DOHH2 (cell line): Measurements from ENCODE around the gene FAM168B.

Experiments
- H3F3A ChIP-seq: fragments of 200-600 bp; sonication (generic), shearing (Covaris generic); 2 replicates; pipeline ENCODE4 v1.6.0; 2016; ENCODE audit warnings: antibody characterized with exemption, mild to moderate bottlenecking; ENCODE audit not compliant: control insufficient read depth, insufficient read depth
- H3K27ac ChIP-seq: fragments of 200-600 bp; sonication (generic); 2 replicates; pipeline ENCODE4 v1.5.1; 2014; ENCODE audit warnings: low read depth, mild to moderate bottlenecking, low read length, moderate library complexity
- H3K27me3 ChIP-seq: fragments of 200-600 bp; sonication (generic); 2 replicates; pipeline ENCODE4 v1.6.1; 2014; ENCODE audit warnings: mild to moderate bottlenecking, low read length, mixed read lengths; ENCODE audit not compliant: control insufficient read depth
- H3K36me3 ChIP-seq: fragments of 200-600 bp; sonication (generic); 2 replicates; pipeline ENCODE4 v1.6.1; 2014; ENCODE audit warnings: mild to moderate bottlenecking, low read length, moderate library complexity, mixed read lengths; ENCODE audit not compliant: control insufficient read depth
- H3K4me1 ChIP-seq: fragments of 200-600 bp; sonication (generic); 2 replicates; pipeline ENCODE4 v1.6.1; 2014; ENCODE audit warnings: mild to moderate bottlenecking, low read length, mixed read lengths; ENCODE audit not compliant: control insufficient read depth
- H3K4me2 ChIP-seq: fragments of 200-600 bp; sonication (generic); 2 replicates; pipeline ENCODE4 v1.6.0; 2014; ENCODE audit warnings: mild to moderate bottlenecking, low read length, moderate library complexity
- H3K4me3 ChIP-seq: fragments of 200-600 bp; sonication (generic); 2 replicates; pipeline ENCODE4 v1.5.1; 2014; ENCODE audit warnings: mild to moderate bottlenecking, low read length, mixed read lengths
- H3K79me2 ChIP-seq: fragments of 200-600 bp; sonication (generic); 2 replicates; pipeline ENCODE4 v1.6.1; 2014; ENCODE audit warnings: mild to moderate bottlenecking, low read length, mixed read lengths; ENCODE audit not compliant: control insufficient read depth
- H3K9me2 ChIP-seq: fragments of 200-600 bp; sonication (generic); replicated peaks from 2 replicates; pipeline ENCODE4 v1.6.1; 2014; ENCODE audit warnings: mild to moderate bottlenecking, low read length, mixed read lengths; ENCODE audit not compliant: control insufficient read depth
- H3K9me3 ChIP-seq: fragments of 200-600 bp; sonication (generic); 2 replicates; pipeline ENCODE4 v1.6.1; 2014; ENCODE audit warnings: antibody characterized with exemption, low read length, mixed read lengths; ENCODE audit not compliant: control insufficient read depth, insufficient read depth
- H4K20me1 ChIP-seq: fragments of 200-600 bp; sonication (generic); 2 replicates; pipeline ENCODE4 v1.6.0; 2014; ENCODE audit warnings: low read depth, mild to moderate bottlenecking, antibody characterized with exemption, low read length, moderate library complexity; ENCODE audit not compliant: control insufficient read depth, insufficient read depth
- EZH2phosphoT487 ChIP-seq: fragments of 200-600 bp; sonication (generic); IDR thresholded peaks from 2 replicates; pipeline ENCODE4 v1.6.1; 2017; ENCODE audit warnings: borderline replicate concordance, mild to moderate bottlenecking, antibody characterized with exemption, low read length, moderate library complexity, mixed read lengths
- TF ChIP-seq, protein P1 (sequence below): fragments of 200-600 bp; sonication (generic); IDR thresholded peaks from one replicate; pipeline ENCODE4 v1.5.1; 2014; ENCODE audit warnings: antibody characterized with exemption, mild to moderate bottlenecking, low read depth, low read length; ENCODE audit not compliant: poor library complexity, severe bottlenecking

The FAM168B gene

DNA sequence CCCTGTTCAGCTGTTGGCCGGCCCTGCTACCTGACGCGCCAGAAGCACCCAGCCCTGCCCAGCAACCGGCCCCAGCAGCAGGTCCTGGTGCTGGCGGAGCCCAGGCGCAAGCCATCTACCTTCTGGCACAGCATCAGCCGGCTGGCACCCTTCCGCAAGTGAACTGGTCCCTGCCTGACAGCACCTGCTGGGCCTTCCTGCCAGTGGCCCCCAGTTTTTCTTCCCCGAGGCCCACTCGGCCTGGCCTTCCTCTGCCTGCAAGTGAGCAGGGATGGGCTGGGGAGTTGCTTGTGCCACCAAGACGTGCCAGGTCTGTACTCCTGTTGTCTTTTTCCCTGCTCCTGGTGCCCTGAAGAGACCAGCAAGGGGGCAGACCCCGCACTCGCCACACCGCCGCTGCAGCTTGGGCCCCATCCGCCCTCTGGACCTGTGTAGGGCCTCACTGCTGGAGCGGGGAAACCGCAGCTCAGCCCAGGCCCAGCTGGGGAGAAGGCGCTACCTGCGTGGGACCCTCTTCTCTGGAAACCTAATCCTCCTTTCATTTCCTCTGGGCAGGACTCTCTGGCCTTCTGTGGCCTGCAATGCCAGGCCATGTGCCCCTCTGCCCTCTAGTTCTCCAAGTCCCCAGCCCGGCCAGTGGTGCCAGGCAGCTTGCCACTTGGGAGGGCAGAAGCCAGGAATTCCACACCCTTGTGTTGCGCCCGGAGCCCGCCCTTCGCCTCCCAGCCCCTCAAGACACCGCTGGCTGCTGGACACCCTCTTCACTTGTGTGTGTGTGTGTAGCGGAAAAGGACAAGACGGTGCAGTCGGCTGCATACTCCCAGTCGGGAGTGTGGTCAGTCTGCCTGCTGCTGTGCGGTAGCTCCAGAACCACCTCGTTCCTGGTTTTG is 47.0 kb downstream of the FAM168B start:
- Histone ChIP-seq H4K20me1 (no peaks in the 10 kb centered on the region), H3K36me3 (peaks cover 41% of the 10 kb centered on the region), H3K9me3 (no peaks in the 10 kb centered on the region), H3K9me2 (no peaks in the 10 kb centered on the region), H3K27me3 (no peaks in the 10 kb centered on the region), H3K4me1 (peaks cover 20% of the 10 kb centered on the region), H3K79me2 (no peaks in the 10 kb centered on the region), H3K4me3 (no peak overlapping the region), H3K27ac (no peak overlapping the region), H3F3A (peaks cover 4% of the 10 kb centered on the region; the same call in 1 of the 2 replicates), H3K4me2 (no peak overlapping the region)
- TF ChIP-seq EZH2phosphoT487: no peak
- TF ChIP-seq, protein P1, sequence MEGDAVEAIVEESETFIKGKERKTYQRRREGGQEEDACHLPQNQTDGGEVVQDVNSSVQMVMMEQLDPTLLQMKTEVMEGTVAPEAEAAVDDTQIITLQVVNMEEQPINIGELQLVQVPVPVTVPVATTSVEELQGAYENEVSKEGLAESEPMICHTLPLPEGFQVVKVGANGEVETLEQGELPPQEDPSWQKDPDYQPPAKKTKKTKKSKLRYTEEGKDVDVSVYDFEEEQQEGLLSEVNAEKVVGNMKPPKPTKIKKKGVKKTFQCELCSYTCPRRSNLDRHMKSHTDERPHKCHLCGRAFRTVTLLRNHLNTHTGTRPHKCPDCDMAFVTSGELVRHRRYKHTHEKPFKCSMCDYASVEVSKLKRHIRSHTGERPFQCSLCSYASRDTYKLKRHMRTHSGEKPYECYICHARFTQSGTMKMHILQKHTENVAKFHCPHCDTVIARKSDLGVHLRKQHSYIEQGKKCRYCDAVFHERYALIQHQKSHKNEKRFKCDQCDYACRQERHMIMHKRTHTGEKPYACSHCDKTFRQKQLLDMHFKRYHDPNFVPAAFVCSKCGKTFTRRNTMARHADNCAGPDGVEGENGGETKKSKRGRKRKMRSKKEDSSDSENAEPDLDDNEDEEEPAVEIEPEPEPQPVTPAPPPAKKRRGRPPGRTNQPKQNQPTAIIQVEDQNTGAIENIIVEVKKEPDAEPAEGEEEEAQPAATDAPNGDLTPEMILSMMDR: no peak

DNA sequence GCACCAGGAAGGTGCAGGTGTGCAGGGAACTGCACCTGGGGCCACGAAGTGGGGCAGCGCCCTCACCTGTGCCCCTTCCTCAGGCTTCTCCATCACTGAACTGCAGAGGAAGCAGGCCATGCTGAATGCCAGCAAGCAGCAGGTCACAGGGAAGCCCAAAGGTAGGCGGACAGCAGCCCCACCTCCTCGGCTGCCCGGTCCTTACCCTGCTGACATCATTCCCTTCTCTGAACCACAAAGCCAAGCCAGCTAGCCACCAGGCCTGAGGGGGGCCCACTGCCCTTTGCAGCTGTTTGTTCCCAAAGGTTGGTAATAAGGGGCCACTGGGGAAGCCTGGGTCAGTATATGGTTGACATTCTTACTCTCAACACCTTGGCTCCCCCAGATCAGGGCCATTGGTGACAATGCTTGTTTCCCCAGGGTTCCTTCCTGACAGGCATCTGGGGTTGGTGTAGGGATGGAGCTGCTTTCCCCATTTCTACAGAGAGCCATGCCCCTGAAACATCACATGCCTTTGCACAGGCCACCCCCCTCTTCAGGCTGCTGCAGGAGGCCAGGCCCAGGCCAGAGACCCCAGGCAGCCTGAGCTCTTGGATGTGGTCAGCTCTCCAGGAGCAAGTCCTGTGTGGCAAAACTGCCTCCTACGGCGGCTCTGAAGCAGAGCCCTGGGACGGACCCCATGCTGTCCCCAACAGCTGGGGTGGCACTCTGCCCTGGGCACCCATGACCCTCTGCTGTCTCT is 47.8 kb downstream of the FAM168B start:
- Histone ChIP-seq H3F3A (peaks cover 4% of the 10 kb centered on the region; the same call in 1 of the 2 replicates), H3K4me3 (no peak overlapping the region), H3K9me3 (no peaks in the 10 kb centered on the region), H3K4me2 (no peak overlapping the region), H3K4me1 (peaks cover 16% of the 10 kb centered on the region), H3K9me2 (no peaks in the 10 kb centered on the region), H3K27me3 (no peaks in the 10 kb centered on the region), H4K20me1 (no peaks in the 10 kb centered on the region), H3K36me3 (peaks cover 34% of the 10 kb centered on the region), H3K79me2 (no peaks in the 10 kb centered on the region), H3K27ac (no peak overlapping the region)
- no peak for TF ChIP-seq EZH2phosphoT487
- TF ChIP-seq, protein P1: no peak

DNA sequence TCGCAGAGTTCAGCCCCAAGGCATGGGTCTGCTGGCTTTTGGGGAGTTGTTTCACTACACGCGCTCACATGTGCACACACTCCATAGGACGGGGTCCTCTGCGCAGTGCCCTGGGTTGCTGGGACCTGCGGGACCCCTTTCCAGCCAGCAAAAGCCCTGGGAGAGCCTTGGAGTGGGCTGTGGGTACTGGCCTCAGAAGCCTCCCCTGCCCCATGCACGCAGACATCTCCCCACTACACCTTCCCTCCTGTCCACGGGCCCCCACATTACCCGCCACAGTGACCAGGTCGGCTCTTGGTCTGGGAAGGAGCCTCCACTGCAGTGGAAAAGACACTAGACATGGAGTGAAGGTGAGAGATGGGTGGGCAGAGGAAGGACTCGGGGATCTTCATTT is 48.5 kb downstream of the FAM168B start:
- Histone ChIP-seq H3K36me3 (peaks cover 28% of the 10 kb centered on the region), H3K9me2 (no peaks in the 10 kb centered on the region), H3K4me2 (no peak overlapping the region), H3K79me2 (no peaks in the 10 kb centered on the region), H3K9me3 (no peaks in the 10 kb centered on the region), H4K20me1 (no peaks in the 10 kb centered on the region), H3K4me1 (peaks cover 9% of the 10 kb centered on the region), H3K27ac (no peak overlapping the region), H3K4me3 (no peak overlapping the region), H3K27me3 (no peaks in the 10 kb centered on the region), H3F3A (peaks cover 4% of the 10 kb centered on the region; the same call in 1 of the 2 replicates)
- TF ChIP-seq, protein P1: no peak
- no peak for TF ChIP-seq EZH2phosphoT487
